Testis (tissue), 2 donors: ENCODE measurements around the gene CBX2.

Experiments used
- CTCF ChIP-seq, 3 experiments: fragments of 450-650 bp in 2 of 3; fragments of 200-600 bp in 1 of 3; sonication (generic) in 1 of 3; IDR thresholded peaks; one replicate each; pipeline ENCODE4 v1.5.1; 2016 to 2019; ENCODE audit warnings: antibody characterized with exemption in 3 of 3, mild to moderate bottlenecking in 2 of 3, moderate library complexity in 1 of 3
- POLR2A ChIP-seq: fragments of 450-650 bp; IDR thresholded peaks from one replicate; pipeline ENCODE4 v1.6.1; 2017; ENCODE audit warnings: antibody characterized with exemption, mild to moderate bottlenecking, moderate library complexity

GRCh38 chr17:79737922-79738578, 39.9 kb upstream of the CBX2 start:
- TF ChIP-seq CTCF (IDR thresholded peaks at IDR 0.05) (no peak), POLR2A (no peak)
